IPS-NIHi11 (cell line): ENCODE measurements around the gene KLK13.

Experiments
- DNase-seq: peaks from one replicate; pipeline ENCODE4 v3.0.0; 2012; ENCODE audit warnings: mixed read lengths, low spot score

KLK13 gene

GRCh38 chr19:51091895-51092873, 27.3 kb upstream of the KLK13 start:
- no peak for DNase-seq

- no peak for DNase-seq
These were observed 26.2 kb upstream of the KLK13 start for GRCh38 chr19:51091126-51091525.

- no peak for DNase-seq
These were observed 25.6 kb upstream of the KLK13 start for GRCh38 chr19:51090471-51090870.

GRCh38 chr19:51089786-51090185, 24.9 kb upstream of the KLK13 start:
- DNase-seq, result no peak

- no peak for DNase-seq
These were observed 21.4 kb upstream of the KLK13 start for GRCh38 chr19:51086153-51086850.

GRCh38 chr19:51084505-51084904, 19.6 kb upstream of the KLK13 start:
- no peak for DNase-seq

GRCh38 chr19:51083783-51084182, 18.9 kb upstream of the KLK13 start:
- no peak for DNase-seq

- no peak for DNase-seq
These were observed 18.3 kb upstream of the KLK13 start for GRCh38 chr19:51083181-51083580.

GRCh38 chr19:51082611-51083010, 17.7 kb upstream of the KLK13 start, which contains the start of gene KLK14:
KLK14 (minus strand) TSS chr19:51082887; CDS start chr19:51082614, 273 bp downstream.
- DNase-seq, result peak; percentile 55

GRCh38 chr19:51081476-51081875, 16.6 kb upstream of the KLK13 start:
- no peak for DNase-seq

- no peak for DNase-seq
These were observed 14.7 kb upstream of the KLK13 start for GRCh38 chr19:51079481-51080110.

- no peak for DNase-seq
These were observed 13.8 kb upstream of the KLK13 start for GRCh38 chr19:51078731-51079130.

GRCh38 chr19:51078104-51078503, 13.2 kb upstream of the KLK13 start:
- DNase-seq, result no peak

- no peak for DNase-seq
These were observed 11.8 kb upstream of the KLK13 start for GRCh38 chr19:51076631-51077213.

GRCh38 chr19:51075998-51076397, 11.1 kb upstream of the KLK13 start:
- no peak for DNase-seq

GRCh38 chr19:51071095-51071405, 6.2 kb upstream of the KLK13 start:
- no peak for DNase-seq

- DNase-seq, result no peak
These were observed 5.6 kb upstream of the KLK13 start for GRCh38 chr19:51070334-51071094.

- DNase-seq, result no peak
These were observed 1.7 kb upstream of the KLK13 start for GRCh38 chr19:51066393-51067186.

- no peak for DNase-seq
These were observed 499 bp upstream of the KLK13 start for GRCh38 chr19:51065221-51065960.

GRCh38 chr19:51063664-51064063, 1.2 kb downstream of the KLK13 start:
- no peak for DNase-seq
